ENCODE data around the gene ZFP91. TPM values are rescaled to one million over a fixed set of nuclear protein-coding genes. Genes with fewer than 3 reads are reported as not detected.

Gene ZFP91
- total and polyA plus RNA-seq, 9 of the 15 experiments (the other 6 are each of a cell fraction or from before 2014, with no cell fraction given), result 17.6 to 58.3 (median 34.0) TPM

GRCh38 chr11:58531865-58532341 lies 47.0 kb upstream of the ZFP91 start:
- H3K9me1 ChIP-seq (ENCODE audit: control insufficient read depth, insufficient read depth, low read length), result no peaks in the 10 kb centered on the region
- peaks cover 0 to 5% of the 10 kb centered on the region in 2 experiments; a peak in 1 of 5 replicates for H3K27me3 ChIP-seq (ENCODE audit: control insufficient read depth in 2 of 2, insufficient read depth in 2 of 2, low read length in 2 of 2)
- ATAC-seq, result no peak
- H3K4me3 ChIP-seq, result no peak overlapping the region
- H3K36me3 ChIP-seq (ENCODE audit: control insufficient read depth, insufficient read depth, low read length), result no peaks in the 10 kb centered on the region
- 23% methylated on average over 14 of the region's 25 CpGs for WGBS (ENCODE audit: insufficient coverage, low coverage, missing lambda C conversion rate)
- no TSS peak for BruUV-seq (replicated peaks)
- H3K4me2 ChIP-seq (ENCODE audit: insufficient read depth, low read length), result no peak overlapping the region
- POLR2A ChIA-PET, result interaction anchor here (0.7 kb wide), 1 partner anchor 12 kb away, joined by 4 read pairs; no protein-coding TSS in a partner anchor
- TF ChIP-seq CREBBP (IDR thresholded peaks at IDR 0.05; ENCODE audit: low read depth, low read length), result no peak
- no peak for TF ChIP-seq ZNF217 (CRISPR knock-in tag; IDR thresholded peaks at IDR 0.05)
- TF ChIP-seq ZNF551 (CRISPR knock-in tag; IDR thresholded peaks at IDR 0.05), result no peak
- no peak for TF ChIP-seq ZBTB34 (CRISPR knock-in tag; IDR thresholded peaks at IDR 0.05)
- no peak for TF ChIP-seq SRF (CRISPR knock-in tag; IDR thresholded peaks at IDR 0.05)
- TF ChIP-seq MEIS2 (IDR thresholded peaks at IDR 0.05; ENCODE audit: partially characterized antibody), result no peak
- TF ChIP-seq ZNF239 (CRISPR knock-in tag; IDR thresholded peaks at IDR 0.05), result no peak
- H3K9me3 ChIP-seq (replicated peaks; ENCODE audit: control insufficient read depth, insufficient read depth, low read depth, low read length), result no peaks in the 10 kb centered on the region
- H3K4me1 ChIP-seq (replicated peaks in 1 of 2; ENCODE audit: control insufficient read depth in 2 of 2, insufficient read depth in 2 of 2, low read length in 2 of 2), result no peaks in the 10 kb centered on the region; a peak in 1 of 5 replicates
- H2AFZ ChIP-seq (ENCODE audit: low read depth, low read length), result no peak overlapping the region
- no peak overlapping the region for H3K27ac ChIP-seq (ENCODE audit: extremely low read depth, low read depth, low read length)
- H3K79me2 ChIP-seq (ENCODE audit: control insufficient read depth, insufficient read depth, low read length), result no peaks in the 10 kb centered on the region
- intact Hi-C loops (cut with micrococcal nuclease) (no loop called here), in situ Hi-C loops (cut with MboI) (no loop called here)
- DNase-seq (ENCODE audit: extremely low read depth in 1 of 4, low spot score in 3 of 4), result no peak
- CTCF ChIA-PET (ENCODE audit: low intra/inter-chr PET ratio), result interaction anchor here (0.6 kb wide), 1 partner anchor 11 kb away, joined by 4 read pairs; no protein-coding TSS in a partner anchor
- H4K20me1 ChIP-seq (replicated peaks; ENCODE audit: control insufficient read depth, insufficient read depth, low read length), result no peaks in the 10 kb centered on the region
- H3K9ac ChIP-seq (ENCODE audit: insufficient read depth in 1 of 2, low read depth in 2 of 2, low read length in 2 of 2), result no peak overlapping the region
- FAIRE-seq, result no peak

All from K562 (cell line).